ENCODE measurements around the gene SLC26A11.
"Not testable (repeated sequence)": the region's sequence is repeated elsewhere in the genome, so short reads cannot be mapped to it uniquely, and the experiment has no call there.

The SLC26A11 gene

DNA sequence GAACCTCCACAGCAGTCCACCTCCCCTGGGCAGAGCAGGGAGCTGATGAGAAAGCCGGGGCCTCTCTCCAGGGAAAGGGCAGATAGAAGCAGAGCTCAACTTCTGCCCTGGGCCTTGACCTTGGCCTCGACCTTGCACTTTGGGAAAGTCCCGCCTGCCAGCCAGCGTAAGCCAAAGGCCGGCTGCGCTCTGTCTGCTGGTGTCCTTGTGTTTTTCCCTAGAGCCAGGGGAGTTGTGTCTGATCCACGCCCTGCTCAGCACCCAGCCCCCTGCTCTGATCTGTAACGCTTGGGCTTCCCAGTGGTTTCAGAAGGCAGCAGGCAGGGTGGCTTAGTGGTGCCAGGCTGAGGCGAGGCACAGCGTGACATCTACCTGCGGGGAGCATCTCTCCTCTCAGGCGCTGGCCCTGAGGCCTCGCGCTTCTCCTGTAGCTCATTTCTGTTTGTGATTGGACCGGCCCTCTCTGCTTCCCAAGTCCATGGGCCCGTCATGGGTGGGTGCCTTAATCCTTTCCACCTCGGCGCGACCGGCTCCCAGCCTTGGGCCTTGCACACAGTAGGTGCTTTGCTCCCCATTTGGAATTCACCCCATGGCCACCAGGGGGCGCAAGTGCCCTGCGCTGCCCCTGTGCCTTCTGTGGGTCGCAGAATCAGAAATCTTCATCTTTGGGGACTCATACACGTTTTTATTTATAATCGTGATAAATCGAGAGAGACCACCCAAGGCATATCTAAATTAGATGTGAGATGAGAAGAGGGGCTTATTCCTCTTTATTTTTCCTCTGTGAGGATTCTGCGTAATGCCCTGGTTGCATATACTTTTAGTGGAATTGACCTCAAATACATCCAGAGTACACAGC lies 24.3 kb upstream of the SLC26A11 start:
- DNase-seq (ENCODE audit: low spot score), result no peak

DNA sequence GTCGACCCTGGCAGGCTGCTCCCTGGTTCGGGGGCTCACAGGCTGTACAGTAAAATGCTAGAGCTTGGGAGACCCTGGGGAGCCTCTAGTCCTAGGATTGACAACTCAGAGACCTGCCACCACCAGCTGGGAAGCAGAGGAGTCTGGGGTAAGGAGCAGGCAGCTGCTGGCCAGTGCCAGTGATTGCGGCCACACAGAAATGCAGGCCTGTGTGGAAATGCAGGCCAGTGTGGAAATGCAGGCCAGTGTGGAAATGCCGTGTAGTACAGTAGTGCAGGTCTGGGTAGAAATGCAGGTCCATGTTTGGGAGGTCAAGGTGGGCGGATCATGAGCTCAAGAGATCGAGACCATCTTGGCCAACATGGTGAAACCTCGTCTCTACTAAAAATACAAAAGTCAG lies 23.6 kb upstream of the SLC26A11 start:
- DNase-seq (ENCODE audit: low spot score), result no peak

DNA sequence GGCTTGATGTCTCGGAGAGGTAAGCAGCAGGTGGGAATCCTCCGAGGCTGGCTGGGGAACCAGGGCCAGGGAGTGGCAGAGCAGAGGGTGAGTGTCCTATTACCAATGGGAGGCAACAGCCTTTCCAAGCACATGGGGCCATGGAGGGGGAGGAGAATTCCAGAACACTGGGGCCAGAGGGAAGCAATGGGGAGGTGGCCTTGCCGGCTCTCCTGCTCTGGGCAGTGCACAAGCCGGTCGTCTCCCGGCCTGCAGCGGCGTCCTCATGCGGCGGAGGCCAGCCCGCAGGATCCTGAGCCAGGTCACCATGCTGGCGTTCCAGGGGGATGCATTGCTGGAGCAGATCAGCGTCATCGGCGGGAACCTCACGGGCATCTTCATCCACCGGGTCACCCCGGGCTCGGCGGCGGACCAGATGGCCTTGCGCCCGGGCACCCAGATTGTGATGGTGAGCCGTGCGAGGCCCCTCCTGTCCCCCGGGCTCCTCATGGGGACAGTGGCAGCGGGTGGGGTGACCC lies 22.0 kb upstream of the SLC26A11 start:
- DNase-seq (ENCODE audit: low spot score), result no peak

DNA sequence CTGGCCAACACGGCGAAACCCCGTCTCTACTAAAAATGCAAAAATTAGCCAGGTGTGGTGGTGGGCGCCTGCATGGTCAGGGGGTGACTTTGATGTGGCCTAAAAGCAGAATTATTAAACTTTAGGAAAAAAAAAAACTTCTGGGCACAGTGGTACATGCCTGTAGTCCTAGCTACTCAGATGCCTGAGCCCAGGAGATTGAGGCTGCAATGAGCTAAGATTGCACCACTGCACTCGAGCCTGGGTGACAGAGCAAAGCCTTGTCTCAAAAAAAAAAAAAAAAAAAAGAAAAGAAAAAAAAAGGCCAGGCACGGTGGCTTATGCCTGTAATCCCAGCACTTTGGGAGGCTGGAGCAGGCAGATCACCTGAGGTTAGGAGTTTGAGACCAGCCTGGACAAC lies 20.9 kb upstream of the SLC26A11 start:
- DNase-seq (ENCODE audit: low spot score), result not testable (repeated sequence)

DNA sequence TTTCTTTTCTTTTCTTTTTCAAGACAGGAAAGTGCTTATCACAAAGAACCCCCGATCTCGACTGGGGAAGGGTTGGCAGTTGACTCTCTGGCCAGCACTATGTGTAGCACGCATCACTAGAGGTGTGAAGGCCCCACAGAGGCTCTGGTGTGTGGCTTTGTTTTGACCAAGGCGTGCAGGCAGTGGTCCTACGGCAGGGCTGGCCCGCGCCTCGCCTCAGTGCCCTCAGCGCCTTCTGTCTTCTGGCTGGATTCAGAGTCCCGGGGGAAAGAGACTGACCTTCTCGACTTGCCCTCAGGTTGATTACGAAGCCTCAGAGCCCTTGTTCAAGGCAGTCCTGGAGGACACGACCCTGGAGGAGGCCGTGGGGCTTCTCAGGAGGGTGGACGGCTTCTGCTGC lies 18.8 kb upstream of the SLC26A11 start:
- DNase-seq (ENCODE audit: low spot score), result no peak

DNA sequence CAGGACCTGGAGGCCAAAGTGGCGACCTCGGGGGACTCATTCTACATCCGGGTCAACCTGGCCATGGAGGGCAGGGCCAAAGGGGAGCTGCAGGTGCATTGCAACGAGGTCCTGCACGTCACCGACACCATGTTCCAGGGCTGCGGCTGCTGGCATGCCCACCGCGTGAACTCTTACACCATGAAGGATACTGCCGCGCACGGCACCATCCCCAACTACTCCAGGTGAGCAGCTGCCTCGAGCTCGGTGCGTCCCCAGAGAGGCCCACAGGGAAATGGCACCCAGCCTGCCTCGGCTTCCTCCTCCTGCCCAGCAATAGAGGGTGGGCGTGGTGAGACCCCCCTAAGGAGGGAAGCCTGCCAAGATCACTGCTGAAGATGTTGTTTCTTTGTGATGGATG lies 18.0 kb upstream of the SLC26A11 start:
- DNase-seq (ENCODE audit: low spot score), result no peak

DNA sequence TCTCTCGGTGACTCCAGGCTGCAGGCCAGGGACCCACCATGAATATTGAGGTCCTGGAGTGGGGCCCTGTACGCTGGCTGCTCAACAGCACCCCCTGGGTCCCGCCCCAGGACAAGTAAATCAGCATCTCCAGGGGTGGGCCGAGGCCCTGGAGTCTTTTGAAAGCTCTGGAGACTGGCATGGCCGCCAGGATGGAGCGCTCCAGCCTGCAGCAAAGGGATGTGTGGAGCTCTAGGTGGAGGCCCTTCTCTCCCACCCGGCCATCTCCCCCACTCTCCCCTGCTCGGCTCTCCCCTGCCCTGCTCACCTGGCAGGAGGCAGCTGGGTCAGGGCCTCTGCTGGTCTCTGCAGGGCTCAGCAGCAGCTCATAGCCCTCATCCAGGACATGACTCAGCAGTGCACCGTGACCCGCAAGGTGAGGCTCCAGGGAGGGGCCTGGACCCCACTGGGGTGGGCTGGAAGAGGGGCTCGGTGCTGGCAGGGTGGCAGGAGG lies 16.7 kb upstream of the SLC26A11 start:
- DNase-seq (ENCODE audit: low spot score), result no peak

DNA sequence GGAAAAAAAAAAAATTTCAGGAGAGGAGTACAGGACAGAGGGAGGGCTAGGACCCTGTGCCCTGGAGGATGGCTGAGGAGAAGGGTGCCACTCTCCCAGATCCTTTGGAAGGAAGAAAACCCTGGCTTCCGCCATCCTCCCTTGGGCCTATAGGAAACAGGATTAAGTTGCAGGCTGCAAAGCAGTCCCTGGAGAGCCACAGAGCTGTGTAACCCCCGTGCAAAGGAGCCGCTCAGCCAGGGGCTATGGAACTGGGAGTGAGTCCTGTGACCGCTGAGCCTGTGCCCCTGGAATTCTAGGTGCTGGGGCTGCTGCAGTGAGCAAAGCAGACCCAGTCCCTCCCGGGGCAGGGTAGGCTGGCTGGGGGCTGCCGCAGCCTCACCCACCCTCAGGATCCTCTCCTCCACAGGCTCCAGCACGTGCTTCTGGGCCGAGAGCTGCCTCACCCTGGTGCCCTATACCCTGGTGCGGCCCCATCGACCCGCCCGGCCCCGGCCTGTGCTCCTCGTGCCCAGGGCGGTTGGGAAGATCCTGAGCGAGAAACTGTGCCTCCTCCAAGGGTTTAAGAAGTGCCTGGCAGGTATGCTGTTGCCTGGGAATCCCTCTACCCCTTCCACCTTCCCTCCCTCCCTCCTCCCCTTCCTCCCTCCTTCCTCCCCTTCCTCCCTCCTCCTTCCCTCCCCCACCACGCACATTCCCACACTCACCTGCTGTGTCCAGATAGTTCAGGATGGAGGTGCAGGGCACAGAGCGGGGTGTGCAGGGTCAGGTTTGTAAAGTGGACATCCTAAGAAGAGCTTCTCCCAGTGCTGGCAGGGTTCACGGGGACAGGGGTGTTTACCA lies 15.4 kb upstream of the SLC26A11 start:
- DNase-seq (ENCODE audit: low spot score), result no peak

DNA sequence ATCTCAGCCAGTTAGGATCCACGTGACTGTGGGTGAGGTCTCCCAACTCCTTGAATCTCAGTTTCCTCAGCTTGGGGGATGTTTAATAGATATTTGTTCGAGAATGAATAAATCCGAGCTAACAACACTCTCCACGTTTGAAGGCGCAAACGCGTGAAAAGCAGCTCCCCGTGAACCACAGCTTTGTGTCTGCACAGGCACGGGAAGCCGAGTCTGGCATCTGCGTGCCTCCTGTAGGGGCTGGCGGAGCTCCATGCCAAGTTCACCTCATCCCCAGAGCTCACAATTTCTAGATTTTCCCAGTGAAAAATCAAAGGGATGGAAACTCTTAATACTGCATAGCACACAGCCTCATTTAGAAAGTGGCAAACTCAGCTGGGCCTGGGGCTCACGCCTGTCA lies 14.4 kb upstream of the SLC26A11 start:
- DNase-seq (ENCODE audit: low spot score), result no peak

DNA sequence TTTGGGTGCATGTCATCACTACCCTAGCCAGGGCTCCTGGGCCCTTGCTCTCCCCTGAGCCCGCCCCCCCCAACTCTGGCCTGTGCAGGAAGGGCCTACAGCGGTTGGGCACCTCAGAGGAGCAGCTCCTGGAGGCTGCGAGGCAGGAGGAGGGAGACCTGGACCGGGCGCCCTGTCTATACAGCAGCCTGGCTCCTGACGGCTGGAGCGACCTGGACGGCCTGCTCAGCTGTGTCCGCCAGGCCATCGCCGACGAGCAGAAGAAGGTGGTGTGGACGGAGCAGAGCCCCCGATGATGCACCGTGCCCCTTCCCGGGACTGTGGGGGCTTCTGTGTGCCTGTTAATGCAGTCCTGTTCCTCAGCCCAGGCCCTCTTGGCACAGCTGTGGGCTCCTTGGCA lies 12.2 kb upstream of the SLC26A11 start:
- DNase-seq (ENCODE audit: low spot score), result no peak

DNA sequence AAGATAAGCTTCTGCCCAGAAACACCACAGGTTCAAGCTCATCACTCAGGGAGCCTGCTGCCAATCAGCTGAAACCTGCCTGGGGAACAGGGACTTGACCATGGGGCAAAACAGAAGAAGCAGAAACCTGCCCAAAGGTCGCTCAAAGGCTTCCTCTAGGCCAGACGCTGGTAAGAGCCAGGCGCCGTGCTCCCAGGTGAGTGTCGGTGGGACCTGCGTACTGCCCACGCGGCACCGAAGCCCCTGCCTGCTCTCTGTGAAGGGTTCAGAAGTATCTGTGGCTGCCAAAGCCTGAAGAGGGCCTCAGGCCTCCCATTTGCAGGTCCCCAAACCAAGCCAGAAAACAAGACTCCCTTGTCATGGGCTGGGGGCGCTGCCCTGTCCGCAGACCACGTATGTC lies 10.5 kb upstream of the SLC26A11 start:
- no peak for DNase-seq (ENCODE audit: low spot score)

DNA sequence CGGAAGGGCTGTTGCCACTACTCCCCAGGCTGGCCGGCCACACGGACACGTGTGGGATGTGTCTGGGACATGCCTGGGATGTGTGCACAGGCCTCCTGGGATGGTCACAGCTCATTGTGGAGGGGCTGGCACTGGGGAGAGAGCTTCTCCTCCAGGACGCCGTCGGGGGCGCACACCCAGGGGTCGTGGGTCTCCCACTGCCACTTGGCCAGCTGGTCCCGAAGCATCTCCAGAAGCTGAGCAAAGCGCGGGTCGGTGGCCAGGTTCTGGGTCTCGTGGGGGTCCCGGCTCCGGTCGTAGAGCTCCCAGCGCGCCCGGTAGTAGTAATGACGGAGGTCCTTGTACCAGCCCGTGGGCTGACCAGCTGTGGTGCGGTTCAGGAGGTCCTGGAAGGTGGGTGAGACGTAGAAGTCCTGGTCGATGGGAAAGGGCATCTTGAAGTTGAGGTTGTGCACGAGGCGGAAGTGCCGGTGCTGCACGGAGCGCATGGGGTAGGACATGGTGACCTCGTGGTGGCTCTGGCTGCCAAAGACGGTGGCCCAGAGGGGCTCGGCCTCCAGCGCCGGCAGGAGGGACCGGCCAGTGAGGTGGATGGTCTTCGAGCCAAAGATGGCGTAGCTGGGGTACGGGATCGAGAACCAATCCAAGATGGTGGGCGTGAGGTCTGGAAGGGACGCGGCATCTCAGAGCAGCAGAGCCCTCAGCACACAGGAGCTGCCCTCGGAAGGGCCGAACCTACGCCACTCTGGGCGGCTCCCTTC lies 9.7 kb upstream of the SLC26A11 start:
- no peak for DNase-seq (ENCODE audit: low spot score)

DNA sequence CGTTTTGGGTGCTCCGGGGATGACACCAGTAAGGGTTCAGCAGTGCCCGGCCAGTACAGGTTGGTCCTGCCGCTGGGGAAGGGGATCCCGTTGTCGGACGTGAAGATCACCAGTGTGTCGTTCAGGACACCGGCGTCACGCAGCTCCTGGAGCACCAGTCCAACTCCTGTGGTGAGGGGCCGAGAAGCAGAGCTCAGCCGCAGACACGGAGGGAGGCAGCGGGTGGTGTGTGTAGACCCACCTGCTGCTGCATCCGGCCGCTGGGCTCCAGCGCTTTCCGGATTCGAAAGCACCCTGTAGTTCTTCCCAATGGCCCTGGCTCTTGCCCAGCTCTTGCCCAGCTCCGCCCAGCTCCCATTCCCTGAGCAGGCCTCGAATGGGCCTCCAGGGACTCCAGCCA lies 8.1 kb upstream of the SLC26A11 start:
- DNase-seq (ENCODE audit: low spot score), result no peak

DNA sequence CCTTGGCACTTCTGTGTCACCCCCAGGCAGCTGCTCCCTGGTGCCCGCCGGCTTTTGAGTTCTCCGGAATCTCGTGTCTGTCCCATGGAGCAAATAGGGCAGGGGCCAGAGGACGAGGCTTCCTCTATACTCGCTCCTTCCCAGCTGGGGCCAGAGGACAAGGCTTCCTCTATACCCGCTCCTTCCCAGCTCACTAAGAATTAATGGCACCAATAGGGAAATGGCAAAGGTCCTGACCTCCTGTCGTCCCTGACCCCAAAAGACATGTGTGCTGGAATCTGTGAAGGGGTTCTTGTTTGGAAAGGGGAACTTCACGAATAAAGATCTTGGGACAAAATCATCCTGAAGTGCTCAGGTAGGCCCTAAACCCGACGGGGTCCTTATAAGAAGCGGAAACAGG lies 7.7 kb upstream of the SLC26A11 start:
- no peak for DNase-seq (ENCODE audit: low spot score)

DNA sequence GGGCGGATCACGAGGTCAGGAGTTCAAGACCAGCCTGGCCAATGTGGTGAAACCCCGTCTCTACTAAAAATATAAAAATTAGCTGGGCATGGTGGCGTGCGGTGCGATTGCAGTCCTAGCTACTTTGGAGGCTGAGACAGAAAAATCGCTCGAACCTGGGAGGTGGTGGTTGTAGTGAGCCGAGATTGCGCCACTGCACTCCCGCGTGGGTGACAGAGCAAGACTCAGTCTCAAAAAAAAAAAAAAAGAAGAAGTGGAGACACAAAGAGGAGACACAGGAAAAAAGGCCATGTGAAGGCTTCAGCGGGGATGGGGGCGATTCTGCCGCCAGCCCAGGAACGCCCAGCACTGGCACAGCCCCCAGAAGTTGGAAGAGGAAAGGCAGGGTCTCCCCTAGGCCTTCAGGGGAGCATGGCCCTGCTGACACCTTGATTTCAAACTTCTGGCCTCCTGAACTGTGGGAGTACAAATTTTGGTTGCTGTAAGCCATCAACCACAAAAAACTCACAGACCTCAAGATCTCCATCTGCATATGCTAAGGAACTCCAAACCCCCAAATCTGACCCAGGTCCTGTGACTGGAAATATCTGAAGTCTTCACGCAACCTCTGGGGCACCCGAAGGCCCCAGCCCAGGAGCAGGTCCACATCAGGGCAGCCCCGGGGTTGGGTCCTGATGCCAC lies 7.1 kb upstream of the SLC26A11 start:
- DNase-seq (ENCODE audit: low spot score), result no peak

DNA sequence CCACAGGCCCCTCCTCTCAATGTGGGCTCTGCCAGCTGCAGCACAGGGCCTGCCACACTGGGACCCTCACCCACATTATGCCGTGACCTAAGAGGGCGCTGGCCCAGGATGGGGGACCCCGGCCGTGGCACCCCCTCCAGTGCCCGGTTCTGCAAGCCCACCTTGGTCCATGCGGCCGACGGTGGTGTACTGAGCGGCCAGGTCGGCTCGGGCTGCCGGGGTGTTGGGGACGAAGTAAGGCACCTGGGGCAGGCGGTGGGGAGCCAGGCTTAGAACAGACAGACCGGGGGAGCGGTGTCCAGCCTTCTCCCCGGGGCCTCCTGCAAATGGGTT lies 6.6 kb upstream of the SLC26A11 start:
- DNase-seq (ENCODE audit: low spot score), result no peak

DNA sequence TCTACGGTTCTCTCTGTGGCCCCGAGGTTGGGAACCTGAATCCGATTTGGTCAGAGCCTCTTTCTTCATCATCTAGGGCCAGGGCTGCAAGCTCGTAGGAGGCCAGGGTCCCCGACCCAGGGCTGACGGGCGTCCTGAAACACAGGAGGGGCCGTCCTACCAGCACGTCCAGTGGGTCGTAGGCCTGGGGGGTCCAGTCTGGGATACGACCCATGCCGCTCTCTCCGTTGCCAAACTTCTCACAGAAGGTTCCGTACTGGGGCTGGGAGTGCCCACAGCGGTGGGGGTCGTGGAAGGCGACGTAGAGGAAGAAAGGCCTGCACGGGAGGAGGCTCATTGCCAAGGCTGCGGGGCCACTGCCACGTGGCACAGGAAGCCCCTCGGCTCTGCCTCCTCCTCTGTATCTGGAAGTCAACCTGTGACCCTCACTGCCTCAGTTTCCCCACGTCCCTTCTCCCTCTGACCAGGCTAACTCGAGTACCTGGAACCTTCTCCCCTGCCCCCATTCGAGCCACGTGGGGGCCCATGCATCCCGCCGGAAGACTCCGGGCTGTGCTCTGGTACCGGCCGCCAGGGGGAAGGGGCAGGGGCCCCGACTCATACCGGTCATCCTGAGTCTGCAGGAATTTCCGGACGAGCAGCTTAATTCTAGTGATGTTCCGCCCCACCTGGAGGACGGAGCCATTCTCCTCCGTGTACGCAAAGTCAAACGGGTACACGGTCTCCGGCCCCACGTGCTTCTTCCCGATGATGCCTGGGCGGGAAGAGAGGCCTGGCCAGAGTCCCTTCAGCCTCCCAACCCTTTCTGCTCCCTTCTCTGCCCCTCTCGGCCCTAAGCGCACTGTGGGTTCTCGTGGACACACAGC lies 6.0 kb upstream of the SLC26A11 start:
- DNase-seq (ENCODE audit: low spot score), result no peak

DNA sequence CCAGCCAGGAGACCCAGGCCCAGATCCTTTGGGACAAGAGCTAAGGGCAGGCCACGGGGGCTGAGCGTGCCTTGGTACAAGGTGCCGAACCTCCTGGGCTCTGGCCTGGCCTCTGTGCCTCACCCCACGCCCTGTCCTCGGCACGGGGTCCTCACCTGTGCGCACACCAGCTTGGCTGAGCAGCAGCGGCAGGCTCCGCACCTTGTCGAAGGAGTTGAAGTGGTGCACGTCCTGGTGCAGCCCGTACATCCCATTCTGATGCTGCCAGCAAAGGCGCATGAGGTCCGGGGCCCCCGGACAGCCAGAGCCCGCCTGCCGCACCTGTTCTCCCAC lies 5.4 kb upstream of the SLC26A11 start:
- no peak for DNase-seq (ENCODE audit: low spot score)

DNA sequence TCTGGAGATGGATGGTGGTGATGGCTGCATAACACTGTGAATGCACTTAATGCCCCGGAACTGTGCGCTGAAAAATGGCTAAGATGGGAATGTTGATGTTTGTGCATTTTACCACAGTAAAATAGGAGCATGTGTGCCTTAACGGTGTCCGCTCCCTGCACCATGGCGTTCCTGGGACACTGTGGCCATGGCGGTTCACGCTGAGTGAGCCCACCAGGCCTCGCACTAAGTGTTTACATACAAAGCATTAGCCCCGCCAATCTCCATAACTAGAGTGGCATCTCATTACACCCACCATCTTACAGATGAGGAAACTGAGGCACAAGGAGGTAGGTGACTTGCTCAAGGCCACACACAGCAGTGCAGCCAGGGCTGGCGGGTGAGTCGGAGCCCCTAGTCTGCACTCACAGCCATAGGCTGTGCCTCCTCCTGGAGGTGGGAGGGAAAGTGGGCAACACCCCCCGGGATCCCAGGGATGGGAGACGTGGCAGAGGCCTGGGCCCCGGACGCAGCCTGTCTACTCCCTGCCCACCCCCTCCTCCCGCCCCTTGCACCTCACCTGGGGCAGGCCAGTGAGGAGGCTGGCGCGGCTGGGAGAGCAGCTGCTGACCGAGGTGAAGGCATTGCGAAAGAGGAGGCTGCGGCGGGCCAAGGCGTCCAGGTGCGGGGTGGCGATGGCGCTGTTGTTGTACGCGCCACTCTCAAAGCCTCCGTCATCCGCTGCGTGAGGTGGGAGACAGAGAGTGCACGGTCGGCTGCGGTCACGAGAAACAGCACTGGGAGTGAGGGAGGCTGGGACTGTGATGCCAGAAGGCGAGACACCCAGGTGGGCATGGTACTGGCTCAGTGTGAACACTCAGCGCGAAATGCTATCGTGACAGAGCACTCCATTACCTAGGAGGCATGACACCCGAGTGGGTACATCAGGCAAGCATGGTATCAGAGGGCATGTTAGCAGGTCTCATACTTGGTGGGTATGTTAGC lies 3.5 kb upstream of the SLC26A11 start:
- no peak for DNase-seq (ENCODE audit: low spot score)

Measured in kidney capillary endothelial cell (primary cell).